Immature natural killer cell (primary cell): ENCODE measurements around the gene PEX1. TPM values are rescaled to one million over a fixed set of nuclear protein-coding genes. Genes with fewer than 3 reads are reported as not detected.

Experiments
- DNase-seq, 3 donors: peaks; one replicate each; pipeline ENCODE4 v3.0.0; 2022; ENCODE audit warnings: mixed read lengths in 1 of 3
- H3K27ac Mint-ChIP-seq, 6 donors: one replicate each; pipeline ENCODE4 v1.8.0; 2020; ENCODE audit warnings: mixed read lengths in 6 of 6, mild to moderate bottlenecking in 5 of 6, inconsistent platforms in 4 of 6, moderate library complexity in 3 of 6
- H3K27me3 Mint-ChIP-seq, 3 donors: one replicate each; pipeline ENCODE4 v1.8.0; 2020 to 2021; ENCODE audit warnings: low read depth in 3 of 3, mild to moderate bottlenecking in 3 of 3, mixed read lengths in 3 of 3, moderate library complexity in 3 of 3, inconsistent platforms in 1 of 3
- H3K36me3 Mint-ChIP-seq, 3 donors: one replicate each; pipeline ENCODE4 v1.8.0; 2020; ENCODE audit warnings: mixed read lengths in 3 of 3, inconsistent platforms in 2 of 3, mild to moderate bottlenecking in 2 of 3
- H3K4me1 Mint-ChIP-seq, 2 donors: one replicate each; pipeline ENCODE4 v1.8.0; 2020; ENCODE audit warnings: inconsistent platforms in 2 of 2, mild to moderate bottlenecking in 2 of 2, mixed read lengths in 2 of 2, moderate library complexity in 1 of 2
- H3K4me3 Mint-ChIP-seq, 5 donors: one replicate each; pipeline ENCODE4 v1.8.0; 2020; ENCODE audit warnings: mild to moderate bottlenecking in 5 of 5, mixed read lengths in 5 of 5, inconsistent platforms in 3 of 5, moderate library complexity in 3 of 5
- H3K9me3 Mint-ChIP-seq, 6 donors: one replicate each; pipeline ENCODE4 v1.8.0; 2020; ENCODE audit warnings: mild to moderate bottlenecking in 6 of 6, mixed read lengths in 6 of 6, inconsistent platforms in 4 of 6, moderate library complexity in 3 of 6
- polyA plus RNA-seq, 3 donors: library from polyadenylated mRNA; unstranded; fragments of 300-500 nt; fragmentation: Illumina TruSeq; gene quantifications; one replicate each; pipeline ENCODE4 v1.2.3, GENCODE V29; 2021

PEX1 gene
- polyA plus RNA-seq, 3 donors from 2014 or later, result 4.4 to 5.9 (median 5.7) TPM

GRCh38 chr7:92528958-92529264 lies 591 bp upstream of the PEX1 start:
- Mint-ChIP-seq H3K27me3 (peaks cover 3 to 8% (median 6%) of the 10 kb centered on the region in 3 donors), H3K4me1 (peaks cover 28 to 61% of the 10 kb centered on the region in 2 donors), H3K9me3 (no peaks in the 10 kb centered on the region), H3K27ac (peak overlapping the region; percentile 87 to 98 (median 91)), H3K36me3 (peaks cover 10 to 29% (median 12%) of the 10 kb centered on the region in 3 donors), H3K4me3 (peak overlapping the region; percentile 83 to 94 (median 89))
- DNase-seq, result no peak

- H3K36me3 Mint-ChIP-seq, result peaks cover 2 to 19% (median 4%) of the 10 kb centered on the region in 3 donors
- peak overlapping the region; percentile 83 to 94 (median 89) for H3K4me3 Mint-ChIP-seq
- H3K27me3 Mint-ChIP-seq, result peaks cover 3 to 8% (median 6%) of the 10 kb centered on the region in 3 donors
- peaks cover 28 to 54% of the 10 kb centered on the region in 2 donors for H3K4me1 Mint-ChIP-seq
- peak; percentile 46 to 61 (median 50) for DNase-seq
- no peaks in the 10 kb centered on the region for H3K9me3 Mint-ChIP-seq
- peak overlapping the region; percentile 87 to 97 (median 96) for H3K27ac Mint-ChIP-seq
These were observed 776 bp downstream of the PEX1 start for GRCh38 chr7:92527300-92528187.

- Mint-ChIP-seq H3K27ac (no peak overlapping the region), H3K36me3 (peaks cover 0 to 3% (median 0%) of the 10 kb centered on the region in 3 donors), H3K9me3 (no peaks in the 10 kb centered on the region), H3K4me3 (no peak overlapping the region), H3K27me3 (peaks cover 0 to 3% (median 3%) of the 10 kb centered on the region in 3 donors), H3K4me1 (peaks cover 12 to 25% of the 10 kb centered on the region in 2 donors)
- no peak for DNase-seq
These were observed 5.2 kb downstream of the PEX1 start for GRCh38 chr7:92523110-92523509.

- Mint-ChIP-seq H3K36me3 (peaks cover 9 to 16% (median 12%) of the 10 kb centered on the region in 3 donors), H3K27ac (no peak overlapping the region), H3K9me3 (no peaks in the 10 kb centered on the region), H3K4me3 (no peak overlapping the region), H3K27me3 (no peaks in the 10 kb centered on the region), H3K4me1 (no peaks in the 10 kb centered on the region)
- no peak for DNase-seq
These were observed 8.3 kb downstream of the PEX1 start for GRCh38 chr7:92520024-92520423.

GRCh38 chr7:92517631-92518030 lies 10.7 kb downstream of the PEX1 start:
- Mint-ChIP-seq H3K27me3 (no peaks in the 10 kb centered on the region), H3K4me1 (no peaks in the 10 kb centered on the region), H3K9me3 (no peaks in the 10 kb centered on the region), H3K4me3 (no peak overlapping the region), H3K27ac (no peak overlapping the region), H3K36me3 (peaks cover 15 to 25% (median 17%) of the 10 kb centered on the region in 3 donors)
- DNase-seq, result no peak

- no peak overlapping the region for H3K27ac Mint-ChIP-seq
- no peaks in the 10 kb centered on the region for H3K27me3 Mint-ChIP-seq
- no peaks in the 10 kb centered on the region for H3K4me1 Mint-ChIP-seq
- no peak for DNase-seq
- peaks cover 22 to 36% (median 24%) of the 10 kb centered on the region in 3 donors for H3K36me3 Mint-ChIP-seq
- H3K4me3 Mint-ChIP-seq, result no peak overlapping the region
- no peaks in the 10 kb centered on the region for H3K9me3 Mint-ChIP-seq
These were observed 15.0 kb downstream of the PEX1 start for GRCh38 chr7:92513167-92513902.

- Mint-ChIP-seq H3K27me3 (no peaks in the 10 kb centered on the region), H3K36me3 (peaks cover 18 to 35% (median 28%) of the 10 kb centered on the region in 3 donors), H3K27ac (no peak overlapping the region), H3K4me3 (no peak overlapping the region), H3K9me3 (no peaks in the 10 kb centered on the region), H3K4me1 (no peaks in the 10 kb centered on the region)
- no peak for DNase-seq
These were observed 19.4 kb downstream of the PEX1 start for GRCh38 chr7:92508946-92509345.

GRCh38 chr7:92506363-92506762 lies 22.0 kb downstream of the PEX1 start:
- H3K27me3 Mint-ChIP-seq, result no peaks in the 10 kb centered on the region
- DNase-seq, result no peak
- H3K27ac Mint-ChIP-seq, result no peak overlapping the region
- no peaks in the 10 kb centered on the region for H3K9me3 Mint-ChIP-seq
- H3K36me3 Mint-ChIP-seq, result peaks cover 17 to 37% (median 18%) of the 10 kb centered on the region in 3 donors
- H3K4me1 Mint-ChIP-seq, result no peaks in the 10 kb centered on the region
- H3K4me3 Mint-ChIP-seq, result no peak overlapping the region

- DNase-seq, result no peak
- H3K9me3 Mint-ChIP-seq, result no peaks in the 10 kb centered on the region
- H3K4me1 Mint-ChIP-seq, result no peaks in the 10 kb centered on the region
- no peak overlapping the region for H3K27ac Mint-ChIP-seq
- peaks cover 26 to 50% (median 29%) of the 10 kb centered on the region in 3 donors for H3K36me3 Mint-ChIP-seq
- H3K27me3 Mint-ChIP-seq, result no peaks in the 10 kb centered on the region
- no peak overlapping the region for H3K4me3 Mint-ChIP-seq
These were observed 23.8 kb downstream of the PEX1 start for GRCh38 chr7:92504563-92504962.

- Mint-ChIP-seq H3K27ac (no peak overlapping the region), H3K36me3 (peaks cover 22 to 50% (median 30%) of the 10 kb centered on the region in 3 donors), H3K4me3 (no peak overlapping the region), H3K27me3 (no peaks in the 10 kb centered on the region), H3K4me1 (no peaks in the 10 kb centered on the region), H3K9me3 (no peaks in the 10 kb centered on the region)
- no peak for DNase-seq
These were observed 24.6 kb downstream of the PEX1 start for GRCh38 chr7:92503767-92504166.

- peaks cover 20 to 46% (median 36%) of the 10 kb centered on the region in 3 donors for H3K36me3 Mint-ChIP-seq
- H3K4me3 Mint-ChIP-seq, result no peak overlapping the region
- no peak for DNase-seq
- H3K9me3 Mint-ChIP-seq, result no peaks in the 10 kb centered on the region
- H3K4me1 Mint-ChIP-seq, result no peaks in the 10 kb centered on the region
- no peaks in the 10 kb centered on the region for H3K27me3 Mint-ChIP-seq
- no peak overlapping the region for H3K27ac Mint-ChIP-seq
These were observed 29.8 kb downstream of the PEX1 start for GRCh38 chr7:92498557-92498956.

- no peaks in the 10 kb centered on the region for H3K4me1 Mint-ChIP-seq
- H3K9me3 Mint-ChIP-seq, result no peaks in the 10 kb centered on the region
- H3K27me3 Mint-ChIP-seq, result no peaks in the 10 kb centered on the region
- DNase-seq, result no peak
- no peak overlapping the region for H3K4me3 Mint-ChIP-seq
- H3K36me3 Mint-ChIP-seq, result peaks cover 24 to 48% (median 36%) of the 10 kb centered on the region in 3 donors
- no peak overlapping the region for H3K27ac Mint-ChIP-seq
These were observed 31.4 kb downstream of the PEX1 start for GRCh38 chr7:92496876-92497275.

- H3K36me3 Mint-ChIP-seq, result peaks cover 15 to 42% (median 24%) of the 10 kb centered on the region in 3 donors
These were observed 38.7 kb downstream of the PEX1 start for GRCh38 chr7:92489634-92490033.

GRCh38 chr7:92487804-92488203 lies 40.5 kb downstream of the PEX1 start:
- peaks cover 11 to 33% (median 21%) of the 10 kb centered on the region in 3 donors for H3K36me3 Mint-ChIP-seq
- H3K9me3 Mint-ChIP-seq, result no peaks in the 10 kb centered on the region
- no peak overlapping the region for H3K4me3 Mint-ChIP-seq

More at GRCh38 chr7:92489634-92490033, 38.7 kb downstream of the PEX1 start:
- Mint-ChIP-seq H3K27ac (no peak overlapping the region), H3K9me3 (no peaks in the 10 kb centered on the region), H3K4me3 (no peak overlapping the region), H3K27me3 (no peaks in the 10 kb centered on the region), H3K4me1 (no peaks in the 10 kb centered on the region)
- DNase-seq, result no peak

More at GRCh38 chr7:92487804-92488203, 40.5 kb downstream of the PEX1 start:
- Mint-ChIP-seq H3K27ac (no peak overlapping the region), H3K4me1 (no peaks in the 10 kb centered on the region), H3K27me3 (no peaks in the 10 kb centered on the region)
- no peak for DNase-seq
